Mesenchymal stem cell (in vitro differentiated cells and primary cell): ENCODE measurements around the gene GOLGA5.

Source experiments
- DNase-seq: peaks from one replicate; pipeline ENCODE4 v3.0.0-alpha.2; 2013
- H2AFZ ChIP-seq: one replicate; pipeline ENCODE4 v1.6.1; 2013; ENCODE audit warnings: low read depth, mild to moderate bottlenecking, control low read depth, inconsistent platforms, low read length, moderate library complexity
- H2AK5ac ChIP-seq: 2 replicates; pipeline ENCODE4 v1.6.1; 2013; ENCODE audit warnings: low read length, moderate library complexity, mild to moderate bottlenecking, inconsistent platforms; ENCODE audit not compliant: severe bottlenecking
- H2BK120ac ChIP-seq: one replicate; pipeline ENCODE4 v1.6.1; 2013; ENCODE audit warnings: low read depth, mild to moderate bottlenecking, inconsistent platforms, low read length, moderate library complexity
- H2BK12ac ChIP-seq, 2 experiments: one replicate each; pipeline ENCODE4 v1.6.1; 2013; ENCODE audit warnings: inconsistent platforms in 2 of 2, low read length in 2 of 2, mild to moderate bottlenecking in 2 of 2, moderate library complexity in 2 of 2, control low read depth in 1 of 2
- H2BK15ac ChIP-seq: one replicate; pipeline ENCODE4 v1.6.1; 2013; ENCODE audit warnings: mild to moderate bottlenecking, low read depth, inconsistent platforms; ENCODE audit not compliant: poor library complexity, severe bottlenecking
- H2BK5ac ChIP-seq: 2 replicates; pipeline ENCODE4 v1.6.1; 2013; ENCODE audit warnings: low read depth, mild to moderate bottlenecking, low read length, control low read depth, inconsistent platforms; ENCODE audit not compliant: poor library complexity, severe bottlenecking
- H3K14ac ChIP-seq, 2 experiments: one replicate each; pipeline ENCODE4 v1.6.1; 2013; ENCODE audit warnings: inconsistent platforms in 2 of 2, low read length in 2 of 2, control low read depth in 1 of 2, mild to moderate bottlenecking in 1 of 2, moderate library complexity in 1 of 2
- H3K18ac ChIP-seq, 2 experiments: one replicate each; pipeline ENCODE4 v1.6.1; 2013; ENCODE audit warnings: inconsistent platforms in 2 of 2, low read length in 2 of 2, control low read depth in 1 of 2, low read depth in 1 of 2, mild to moderate bottlenecking in 1 of 2
- H3K23ac ChIP-seq, 2 experiments: one replicate each; pipeline ENCODE4 v1.6.1; 2013; ENCODE audit warnings: inconsistent platforms in 2 of 2, low read length in 2 of 2, mild to moderate bottlenecking in 2 of 2, moderate library complexity in 2 of 2, control low read depth in 1 of 2
- H3K27ac ChIP-seq: 2 replicates; pipeline ENCODE4 v1.5.1; 2013; ENCODE audit warnings: mild to moderate bottlenecking, moderate library complexity, low read length, control low read depth, inconsistent platforms; ENCODE audit not compliant: poor library complexity, severe bottlenecking
- H3K27me3 ChIP-seq, 2 experiments: 2 replicates each; pipeline versions ENCODE4 v1.6.1 to v1.7.0; 2013; ENCODE audit warnings: low read length in 2 of 2, mild to moderate bottlenecking in 2 of 2, moderate library complexity in 2 of 2, control low read depth in 1 of 2, inconsistent platforms in 1 of 2; ENCODE audit not compliant: control insufficient read depth in 1 of 2, insufficient read depth in 1 of 2
- H3K36me3 ChIP-seq, 2 experiments: 2 replicates each; pipeline versions ENCODE4 v1.6.1 to v1.7.0; 2013; ENCODE audit warnings: low read length in 2 of 2, control low read depth in 1 of 2, inconsistent platforms in 1 of 2, low read depth in 1 of 2, mild to moderate bottlenecking in 1 of 2; ENCODE audit not compliant: insufficient read depth in 2 of 2, control insufficient read depth in 1 of 2
- H3K4ac ChIP-seq, 2 experiments: one replicate each; pipeline ENCODE4 v1.6.1; 2013; ENCODE audit warnings: inconsistent platforms in 2 of 2, low read length in 2 of 2, mild to moderate bottlenecking in 2 of 2, moderate library complexity in 2 of 2, control low read depth in 1 of 2, low read depth in 1 of 2
- H3K4me1 ChIP-seq: 2 replicates; pipeline ENCODE4 v1.6.1; 2013; ENCODE audit warnings: low read depth, low read length, control low read depth; ENCODE audit not compliant: control insufficient read depth, insufficient read depth
- H3K4me2 ChIP-seq: 2 replicates; pipeline ENCODE4 v1.6.1; 2013; ENCODE audit warnings: low read length, mild to moderate bottlenecking, inconsistent platforms; ENCODE audit not compliant: poor library complexity, severe bottlenecking
- H3K4me3 ChIP-seq, 2 experiments: 2 replicates each; pipeline versions ENCODE4 v1.5.1 to v1.7.0; 2013; ENCODE audit warnings: low read length in 2 of 2, mild to moderate bottlenecking in 2 of 2, control low read depth in 1 of 2, low read depth in 1 of 2; ENCODE audit not compliant: insufficient read depth in 1 of 2
- H3K79me1 ChIP-seq: replicated peaks from 2 replicates; pipeline ENCODE4 v1.6.1; 2013; ENCODE audit warnings: mild to moderate bottlenecking, control low read depth, low read length, inconsistent platforms; ENCODE audit not compliant: poor library complexity, severe bottlenecking
- H3K9ac ChIP-seq: 2 replicates; pipeline ENCODE4 v1.7.0; 2013; ENCODE audit warnings: mild to moderate bottlenecking, low read length, moderate library complexity
- H3K9me3 ChIP-seq: 2 replicates; pipeline ENCODE4 v1.7.0; 2013; ENCODE audit warnings: mild to moderate bottlenecking, low read length; ENCODE audit not compliant: control insufficient read depth
- H4K8ac ChIP-seq: one replicate; pipeline ENCODE4 v1.6.1; 2013; ENCODE audit warnings: inconsistent platforms, mild to moderate bottlenecking, low read length, moderate library complexity
- H4K91ac ChIP-seq: one replicate; pipeline ENCODE4 v1.6.1; 2013; ENCODE audit warnings: mild to moderate bottlenecking, low read length, inconsistent platforms
- WGBS: methylation state at CpG from one replicate; pipeline ENCODE4 v1.1.7; 2013; ENCODE audit warnings: mixed read lengths; 5-methylcytosine and 5-hydroxymethylcytosine counted together

Gene GOLGA5

DNA sequence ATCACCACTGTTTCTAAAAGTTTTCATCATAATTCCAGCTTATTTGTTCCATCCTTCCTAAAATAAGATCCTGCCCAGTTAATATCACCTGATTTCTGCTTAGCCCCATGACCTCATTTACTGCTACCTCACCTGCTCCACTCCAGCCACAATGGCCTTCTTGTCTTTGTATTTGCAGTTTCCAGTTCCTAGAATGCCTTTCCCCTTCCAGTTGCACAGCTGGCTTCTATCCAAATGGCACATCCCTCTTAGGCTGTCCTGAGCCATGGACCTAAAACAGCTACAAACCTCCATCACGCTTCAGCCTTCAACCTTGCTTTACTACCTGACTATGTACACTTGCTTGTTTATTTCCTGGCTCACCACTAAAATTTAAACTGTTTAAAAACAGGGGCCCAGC, 39.1 kb upstream of the GOLGA5 start:
- no peak overlapping the region for H2BK15ac ChIP-seq
- H3K23ac ChIP-seq = no peak overlapping the region
- H2BK12ac ChIP-seq = no peak overlapping the region
- 91% methylated on average over 1 of the region's 1 CpG for WGBS
- no peak overlapping the region for H3K4ac ChIP-seq
- no peak overlapping the region for H3K4me2 ChIP-seq
- no peaks in the 10 kb centered on the region for H3K9me3 ChIP-seq
- H3K18ac ChIP-seq = no peak overlapping the region
- H2BK120ac ChIP-seq = no peak overlapping the region
- H4K8ac ChIP-seq = no peak overlapping the region
- H3K4me1 ChIP-seq = no peaks in the 10 kb centered on the region
- no peak overlapping the region for H3K4me3 ChIP-seq
- H2AK5ac ChIP-seq = no peak overlapping the region
- no peak overlapping the region for H2AFZ ChIP-seq
- H3K36me3 ChIP-seq = no peaks in the 10 kb centered on the region
- H3K27ac ChIP-seq = no peak overlapping the region
- H3K79me1 ChIP-seq = no peaks in the 10 kb centered on the region
- no peak for DNase-seq
- peaks cover 10% of the 10 kb centered on the region in 2 experiments for H3K27me3 ChIP-seq
- H3K9ac ChIP-seq = no peak overlapping the region
- H3K14ac ChIP-seq = no peak overlapping the region
- H2BK5ac ChIP-seq = no peak overlapping the region
- no peak overlapping the region for H4K91ac ChIP-seq

DNA sequence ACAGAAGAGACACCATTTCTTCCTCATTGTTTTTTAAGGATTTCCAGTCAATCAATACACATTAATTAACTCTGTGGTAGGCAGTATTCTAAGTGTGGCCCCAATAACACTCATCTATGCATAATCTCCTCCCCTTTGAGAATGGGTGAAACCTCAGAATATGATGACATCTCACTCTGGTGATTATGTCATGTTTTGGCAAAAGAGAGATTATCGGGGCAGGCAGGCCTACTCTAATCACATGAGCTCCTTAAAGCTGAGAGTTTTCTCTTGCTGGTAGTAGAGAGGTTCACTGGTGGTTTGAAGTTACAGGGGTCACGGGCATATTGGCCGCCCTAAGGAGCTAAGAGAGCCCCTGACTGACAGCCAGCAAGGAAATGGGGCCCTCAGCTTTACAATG, 38.6 kb upstream of the GOLGA5 start:
- H3K36me3 ChIP-seq = no peaks in the 10 kb centered on the region
- peak overlapping the region; percentile 19 for H3K9ac ChIP-seq
- H3K4me3 ChIP-seq = no peak overlapping the region
- no peak overlapping the region for H3K14ac ChIP-seq
- 91% methylated on average over 3 of the region's 3 CpGs for WGBS
- H2AFZ ChIP-seq = no peak overlapping the region
- H2BK15ac ChIP-seq = no peak overlapping the region
- no peak overlapping the region for H3K4ac ChIP-seq
- no peak overlapping the region for H2BK5ac ChIP-seq
- no peak overlapping the region for H3K23ac ChIP-seq
- no peak overlapping the region for H2AK5ac ChIP-seq
- no peak overlapping the region for H4K8ac ChIP-seq
- no peak overlapping the region for H3K18ac ChIP-seq
- no peak overlapping the region for H2BK120ac ChIP-seq
- H3K9me3 ChIP-seq = no peaks in the 10 kb centered on the region
- H3K27ac ChIP-seq = no peak overlapping the region
- peaks cover 10% of the 10 kb centered on the region in 2 experiments for H3K27me3 ChIP-seq
- no peak overlapping the region for H2BK12ac ChIP-seq
- H3K79me1 ChIP-seq = no peaks in the 10 kb centered on the region
- no peak overlapping the region for H3K4me2 ChIP-seq
- H4K91ac ChIP-seq = no peak overlapping the region
- DNase-seq = no peak
- H3K4me1 ChIP-seq = peaks cover 2% of the 10 kb centered on the region

DNA sequence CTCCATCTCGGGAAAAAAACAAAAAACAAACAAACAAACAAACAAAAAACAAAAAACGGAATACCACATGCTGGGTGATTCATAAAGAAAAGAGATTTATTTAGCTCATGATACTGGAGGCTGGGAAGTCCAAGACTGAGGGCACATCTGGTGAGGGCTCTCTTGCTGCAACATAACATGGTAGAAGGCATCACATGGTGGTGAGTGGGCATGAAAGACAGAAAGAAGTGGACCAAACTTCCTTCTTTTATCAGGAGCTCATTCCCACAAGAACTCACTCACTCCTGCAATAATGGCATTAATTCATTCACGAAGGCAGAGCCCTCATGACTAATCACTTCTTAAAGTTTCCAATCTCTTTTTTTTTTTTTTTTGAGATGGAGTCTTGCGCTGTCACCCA, 37.7 kb upstream of the GOLGA5 start:
- H3K18ac ChIP-seq = no peak overlapping the region
- no peak overlapping the region for H4K91ac ChIP-seq
- H3K4me1 ChIP-seq = peaks cover 2% of the 10 kb centered on the region
- H2AFZ ChIP-seq = no peak overlapping the region
- peaks cover 11 to 18% of the 10 kb centered on the region in 2 experiments for H3K27me3 ChIP-seq
- no peak overlapping the region for H4K8ac ChIP-seq
- H3K4me3 ChIP-seq = no peak overlapping the region
- no peak overlapping the region for H2AK5ac ChIP-seq
- no peaks in the 10 kb centered on the region for H3K9me3 ChIP-seq
- WGBS = 84% methylated on average over 3 of the region's 4 CpGs
- no peak overlapping the region for H2BK15ac ChIP-seq
- no peak overlapping the region for H3K9ac ChIP-seq
- DNase-seq = no peak
- H3K4ac ChIP-seq = no peak overlapping the region
- no peak overlapping the region for H3K27ac ChIP-seq
- H2BK5ac ChIP-seq = no peak overlapping the region
- no peak overlapping the region for H3K23ac ChIP-seq
- no peaks in the 10 kb centered on the region for H3K36me3 ChIP-seq
- H3K4me2 ChIP-seq = no peak overlapping the region
- H2BK12ac ChIP-seq = no peak overlapping the region
- H3K14ac ChIP-seq = no peak overlapping the region
- no peaks in the 10 kb centered on the region for H3K79me1 ChIP-seq
- H2BK120ac ChIP-seq = no peak overlapping the region

DNA sequence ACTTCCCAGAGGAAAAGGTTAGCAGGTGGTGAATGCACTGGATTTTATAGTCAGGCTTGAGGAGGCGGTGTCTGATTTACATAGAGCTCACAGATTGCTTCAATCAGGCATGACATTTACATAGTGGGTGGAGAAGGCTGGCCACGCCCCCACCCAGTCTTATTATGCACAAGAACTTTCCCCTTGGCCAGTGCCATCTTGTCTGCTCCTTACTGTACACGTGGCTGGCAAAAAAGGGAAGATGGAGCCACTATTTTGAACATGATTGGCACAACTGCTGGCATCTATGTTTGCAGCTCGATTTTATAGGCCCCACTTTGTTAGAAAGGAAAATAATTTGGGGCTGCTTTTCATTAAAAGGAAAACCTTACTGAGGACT, 34.8 kb upstream of the GOLGA5 start:
- no peak overlapping the region for H2BK12ac ChIP-seq
- peaks cover 2% of the 10 kb centered on the region for H3K4me1 ChIP-seq
- no peak overlapping the region for H4K91ac ChIP-seq
- H2BK15ac ChIP-seq = no peak overlapping the region
- H2BK120ac ChIP-seq = no peak overlapping the region
- no peak overlapping the region for H4K8ac ChIP-seq
- peaks cover 12 to 16% of the 10 kb centered on the region in 2 experiments for H3K27me3 ChIP-seq
- no peak overlapping the region for H3K27ac ChIP-seq
- 71% methylated on average over 4 of the region's 4 CpGs for WGBS
- no peak overlapping the region for H3K9ac ChIP-seq
- H3K9me3 ChIP-seq = no peaks in the 10 kb centered on the region
- no peak overlapping the region for H3K18ac ChIP-seq
- no peak overlapping the region for H2AFZ ChIP-seq
- H2AK5ac ChIP-seq = no peak overlapping the region
- no peak overlapping the region for H3K4me3 ChIP-seq
- H3K4me2 ChIP-seq = no peak overlapping the region
- no peak overlapping the region for H3K4ac ChIP-seq
- no peaks in the 10 kb centered on the region for H3K36me3 ChIP-seq
- peak; percentile 26 for DNase-seq
- no peaks in the 10 kb centered on the region for H3K79me1 ChIP-seq
- no peak overlapping the region for H3K23ac ChIP-seq
- no peak overlapping the region for H2BK5ac ChIP-seq
- H3K14ac ChIP-seq = no peak overlapping the region
